ENCODE data around the gene TXNRD1.

Gene TXNRD1

DNA sequence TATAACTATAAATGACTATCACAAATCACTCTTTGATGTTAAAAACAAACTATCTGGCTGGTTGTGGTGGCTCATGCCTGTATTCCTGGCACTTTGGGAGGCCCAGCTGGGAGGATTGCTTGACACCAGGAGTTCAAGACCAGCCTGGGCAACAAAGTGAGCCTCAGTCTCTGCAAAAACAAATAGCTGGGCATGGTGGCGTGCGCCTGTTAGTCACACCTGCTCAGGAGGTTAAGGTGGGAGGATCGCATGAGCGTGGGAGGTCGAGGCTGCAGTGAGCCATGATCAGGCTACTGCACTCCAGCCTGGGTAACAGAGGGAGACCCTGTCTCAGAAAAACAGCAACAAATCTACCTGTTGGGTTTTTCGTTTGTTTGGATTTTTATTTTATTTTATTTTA lies 5.4 kb downstream of the TXNRD1 start:
- TF ChIP-seq, protein P1, sequence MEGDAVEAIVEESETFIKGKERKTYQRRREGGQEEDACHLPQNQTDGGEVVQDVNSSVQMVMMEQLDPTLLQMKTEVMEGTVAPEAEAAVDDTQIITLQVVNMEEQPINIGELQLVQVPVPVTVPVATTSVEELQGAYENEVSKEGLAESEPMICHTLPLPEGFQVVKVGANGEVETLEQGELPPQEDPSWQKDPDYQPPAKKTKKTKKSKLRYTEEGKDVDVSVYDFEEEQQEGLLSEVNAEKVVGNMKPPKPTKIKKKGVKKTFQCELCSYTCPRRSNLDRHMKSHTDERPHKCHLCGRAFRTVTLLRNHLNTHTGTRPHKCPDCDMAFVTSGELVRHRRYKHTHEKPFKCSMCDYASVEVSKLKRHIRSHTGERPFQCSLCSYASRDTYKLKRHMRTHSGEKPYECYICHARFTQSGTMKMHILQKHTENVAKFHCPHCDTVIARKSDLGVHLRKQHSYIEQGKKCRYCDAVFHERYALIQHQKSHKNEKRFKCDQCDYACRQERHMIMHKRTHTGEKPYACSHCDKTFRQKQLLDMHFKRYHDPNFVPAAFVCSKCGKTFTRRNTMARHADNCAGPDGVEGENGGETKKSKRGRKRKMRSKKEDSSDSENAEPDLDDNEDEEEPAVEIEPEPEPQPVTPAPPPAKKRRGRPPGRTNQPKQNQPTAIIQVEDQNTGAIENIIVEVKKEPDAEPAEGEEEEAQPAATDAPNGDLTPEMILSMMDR (conservative IDR thresholded peaks at IDR 0.05; ENCODE audit: low read depth, low read length), result no peak
- DNase-seq (ENCODE audit: low read depth), result no peak
- no peak overlapping the region for H3K4me3 ChIP-seq (ENCODE audit: low read depth, low read length)

DNA sequence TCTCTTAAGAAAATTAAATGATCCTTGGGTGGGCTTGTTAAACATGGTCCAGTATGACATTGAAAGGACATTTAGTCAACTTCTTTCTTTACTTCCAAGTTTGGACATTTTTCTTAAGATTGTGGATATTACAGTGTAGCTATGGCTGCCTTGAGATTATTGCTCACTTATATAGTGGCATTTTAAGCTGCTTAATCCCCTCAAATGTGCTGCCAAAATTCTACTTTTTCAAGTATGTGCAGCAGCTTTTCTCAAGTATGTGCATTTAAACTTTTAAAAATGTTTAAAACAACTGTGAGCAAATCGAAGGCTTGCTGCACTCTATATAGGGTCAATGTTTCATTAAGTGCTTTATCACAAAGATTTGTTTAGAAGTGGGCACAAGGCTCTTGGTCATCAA lies 7.4 kb downstream of the TXNRD1 start:
- no peak for DNase-seq (ENCODE audit: low read depth)
- TF ChIP-seq, protein P1 (conservative IDR thresholded peaks at IDR 0.05; ENCODE audit: low read depth, low read length), result no peak

DNA sequence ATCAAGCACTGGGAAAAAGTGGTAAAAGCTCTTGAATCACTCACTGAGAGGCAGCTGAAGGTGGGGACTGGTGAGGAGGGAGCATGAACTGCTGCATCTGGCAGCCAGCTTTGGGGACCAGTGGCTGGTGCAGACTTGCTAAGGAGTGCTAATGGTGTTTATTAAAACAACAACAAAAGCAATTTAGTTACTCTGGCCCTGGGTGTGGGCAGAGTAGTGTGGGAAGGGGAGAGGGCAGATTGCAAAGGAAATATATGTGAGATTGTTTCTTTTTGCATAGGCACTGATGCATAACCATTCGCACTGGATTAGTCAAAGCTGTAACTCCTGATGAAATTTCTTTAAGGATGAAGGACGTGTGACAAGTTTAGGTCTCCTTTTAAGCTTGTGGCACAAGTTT lies 8.1 kb downstream of the TXNRD1 start:
- TF ChIP-seq, protein P1 (conservative IDR thresholded peaks at IDR 0.05; ENCODE audit: low read depth, low read length), result no peak
- DNase-seq (ENCODE audit: low read depth), result no peak
- no peak overlapping the region for H3K4me3 ChIP-seq (ENCODE audit: low read depth, low read length)

More for the DNA sequence above, 7.4 kb downstream of the TXNRD1 start:
- no peak overlapping the region for H3K4me3 ChIP-seq (ENCODE audit: low read depth, low read length)

DNA sequence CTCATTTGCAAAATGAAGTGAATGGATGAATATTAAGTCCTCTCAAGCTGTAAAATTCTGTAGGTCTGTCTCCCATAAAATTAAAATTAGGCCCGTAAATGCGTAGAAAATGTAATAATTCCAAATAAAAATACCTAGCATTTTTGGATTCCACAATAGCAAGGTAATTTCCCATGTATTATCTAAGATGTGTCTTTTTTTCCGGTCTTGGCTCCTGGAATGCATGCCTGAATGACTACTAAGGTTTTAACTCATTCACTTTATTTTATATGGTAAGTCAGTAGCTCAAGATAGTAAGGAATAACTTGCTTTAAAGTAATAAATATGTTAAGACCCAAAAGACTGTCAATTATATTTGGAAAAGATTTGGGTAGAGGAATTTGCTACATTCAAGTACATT lies 11.1 kb downstream of the TXNRD1 start:
- no peak overlapping the region for H3K4me3 ChIP-seq (ENCODE audit: low read depth, low read length)
- peak; percentile 32 for DNase-seq (ENCODE audit: low read depth)
- TF ChIP-seq, protein P1 (conservative IDR thresholded peaks at IDR 0.05; ENCODE audit: low read depth, low read length), result no peak

DNA sequence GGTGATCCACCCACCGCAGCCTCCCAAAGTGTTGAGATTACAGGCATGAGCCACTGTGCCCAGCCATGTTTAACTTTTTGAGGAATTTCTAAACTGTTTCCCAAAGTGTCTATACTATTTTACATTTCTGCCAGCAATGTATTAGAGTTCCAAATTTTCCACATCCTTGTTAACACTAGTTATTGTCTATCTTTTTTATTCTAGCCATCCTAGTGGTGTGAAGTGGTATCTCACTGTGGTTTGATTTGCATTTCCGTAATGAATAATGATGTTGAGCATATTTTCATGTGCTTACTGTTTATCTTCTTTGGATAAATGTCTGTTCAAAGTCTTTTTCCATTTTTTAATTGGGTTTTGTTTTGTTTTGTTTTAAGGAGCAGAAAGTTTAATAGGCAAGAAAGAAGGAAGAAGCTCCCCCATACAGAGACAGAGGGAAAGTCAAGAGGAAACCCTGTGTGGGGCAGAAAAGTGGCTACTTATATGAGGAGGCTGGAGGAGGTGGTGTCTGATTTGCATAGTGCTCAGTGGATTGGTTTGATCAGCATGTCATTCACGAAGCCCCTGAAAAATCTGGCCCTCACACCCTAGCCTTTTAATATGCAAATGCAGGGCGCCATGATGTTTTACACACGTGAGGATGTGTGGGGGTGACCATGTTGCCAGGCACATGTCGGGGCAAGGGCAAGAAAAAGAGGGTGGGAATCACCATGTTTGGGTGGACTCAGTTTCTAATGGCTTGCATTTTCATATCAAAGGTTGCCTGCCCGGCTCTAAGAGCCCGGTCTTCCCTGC lies 14.9 kb downstream of the TXNRD1 start:
- no peak overlapping the region for H3K4me3 ChIP-seq (ENCODE audit: low read depth, low read length)
- TF ChIP-seq, protein P1 (conservative IDR thresholded peaks at IDR 0.05; ENCODE audit: low read depth, low read length), result no peak
- DNase-seq (ENCODE audit: low read depth), result no peak

DNA sequence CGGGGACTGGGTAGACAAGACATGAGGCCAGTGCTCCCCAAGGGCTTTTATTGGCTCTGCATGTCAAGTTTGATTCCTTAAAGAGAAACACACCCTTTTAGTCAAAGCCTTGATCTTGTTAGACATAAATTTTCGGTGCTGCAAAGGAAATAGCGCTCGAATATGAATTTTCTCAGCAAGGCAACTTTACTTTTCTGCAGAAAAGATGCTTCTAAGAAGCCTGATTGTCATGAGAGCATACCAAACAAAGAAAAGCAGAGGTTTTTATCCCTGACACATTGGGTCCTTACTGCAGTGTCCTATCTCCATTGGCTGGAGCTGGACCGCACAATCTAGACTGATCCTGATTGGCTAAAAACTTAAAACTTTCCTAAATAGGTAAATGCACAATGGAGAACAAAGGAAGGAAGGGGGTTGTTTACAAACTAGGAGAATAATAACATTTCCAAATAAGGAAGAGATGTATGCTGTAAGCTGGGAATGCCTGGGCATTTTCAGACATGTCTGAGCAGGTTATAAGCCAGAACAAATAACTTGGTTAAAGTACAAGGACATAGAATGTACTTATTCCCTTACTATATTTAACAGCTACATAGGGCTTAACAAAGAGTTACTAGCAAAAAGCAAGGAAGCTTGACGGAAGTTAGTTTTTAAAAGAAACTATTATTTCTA lies 17.2 kb downstream of the TXNRD1 start:
- TF ChIP-seq, protein P1 (conservative IDR thresholded peaks at IDR 0.05; ENCODE audit: low read depth, low read length), result no peak
- H3K4me3 ChIP-seq (ENCODE audit: low read depth, low read length), result no peak overlapping the region
- DNase-seq (ENCODE audit: low read depth), result no peak

Data from choroid plexus epithelial cell (primary cell).